ENCODE measurements around the gene IFI16.

DNA sequence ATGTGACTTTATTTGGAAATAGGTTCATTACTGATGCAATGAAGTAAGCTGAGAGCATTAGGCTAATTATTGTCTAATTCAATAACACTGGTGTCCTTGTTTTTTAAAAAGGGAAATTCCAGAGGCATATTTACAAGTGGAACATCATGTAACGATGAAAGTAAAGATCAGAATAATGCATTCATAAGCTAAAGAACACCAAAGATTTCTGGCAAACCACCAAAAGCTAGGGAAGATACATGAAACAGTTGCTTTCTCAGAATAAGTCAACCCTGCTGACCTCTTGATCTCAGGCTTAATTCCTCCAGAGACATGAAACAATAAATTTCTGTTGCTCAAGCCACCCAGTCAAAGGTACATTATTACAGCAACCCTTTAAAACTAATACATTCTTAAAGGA, 20.3 kb upstream of the IFI16 start:
- TF ChIP-seq, protein P1, sequence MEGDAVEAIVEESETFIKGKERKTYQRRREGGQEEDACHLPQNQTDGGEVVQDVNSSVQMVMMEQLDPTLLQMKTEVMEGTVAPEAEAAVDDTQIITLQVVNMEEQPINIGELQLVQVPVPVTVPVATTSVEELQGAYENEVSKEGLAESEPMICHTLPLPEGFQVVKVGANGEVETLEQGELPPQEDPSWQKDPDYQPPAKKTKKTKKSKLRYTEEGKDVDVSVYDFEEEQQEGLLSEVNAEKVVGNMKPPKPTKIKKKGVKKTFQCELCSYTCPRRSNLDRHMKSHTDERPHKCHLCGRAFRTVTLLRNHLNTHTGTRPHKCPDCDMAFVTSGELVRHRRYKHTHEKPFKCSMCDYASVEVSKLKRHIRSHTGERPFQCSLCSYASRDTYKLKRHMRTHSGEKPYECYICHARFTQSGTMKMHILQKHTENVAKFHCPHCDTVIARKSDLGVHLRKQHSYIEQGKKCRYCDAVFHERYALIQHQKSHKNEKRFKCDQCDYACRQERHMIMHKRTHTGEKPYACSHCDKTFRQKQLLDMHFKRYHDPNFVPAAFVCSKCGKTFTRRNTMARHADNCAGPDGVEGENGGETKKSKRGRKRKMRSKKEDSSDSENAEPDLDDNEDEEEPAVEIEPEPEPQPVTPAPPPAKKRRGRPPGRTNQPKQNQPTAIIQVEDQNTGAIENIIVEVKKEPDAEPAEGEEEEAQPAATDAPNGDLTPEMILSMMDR (IDR thresholded peaks at IDR 0.05; ENCODE audit: borderline replicate concordance, extremely low read depth, low read length, poor library complexity, severe bottlenecking) = no peak
- no peak for TF ChIP-seq EZH2 (IDR thresholded peaks at IDR 0.05; ENCODE audit: borderline replicate concordance, low read depth, low read length, severe bottlenecking)

Measured in DND-41 (cell line).